ENCODE measurements around the gene ADARB2.

The ADARB2 gene

DNA sequence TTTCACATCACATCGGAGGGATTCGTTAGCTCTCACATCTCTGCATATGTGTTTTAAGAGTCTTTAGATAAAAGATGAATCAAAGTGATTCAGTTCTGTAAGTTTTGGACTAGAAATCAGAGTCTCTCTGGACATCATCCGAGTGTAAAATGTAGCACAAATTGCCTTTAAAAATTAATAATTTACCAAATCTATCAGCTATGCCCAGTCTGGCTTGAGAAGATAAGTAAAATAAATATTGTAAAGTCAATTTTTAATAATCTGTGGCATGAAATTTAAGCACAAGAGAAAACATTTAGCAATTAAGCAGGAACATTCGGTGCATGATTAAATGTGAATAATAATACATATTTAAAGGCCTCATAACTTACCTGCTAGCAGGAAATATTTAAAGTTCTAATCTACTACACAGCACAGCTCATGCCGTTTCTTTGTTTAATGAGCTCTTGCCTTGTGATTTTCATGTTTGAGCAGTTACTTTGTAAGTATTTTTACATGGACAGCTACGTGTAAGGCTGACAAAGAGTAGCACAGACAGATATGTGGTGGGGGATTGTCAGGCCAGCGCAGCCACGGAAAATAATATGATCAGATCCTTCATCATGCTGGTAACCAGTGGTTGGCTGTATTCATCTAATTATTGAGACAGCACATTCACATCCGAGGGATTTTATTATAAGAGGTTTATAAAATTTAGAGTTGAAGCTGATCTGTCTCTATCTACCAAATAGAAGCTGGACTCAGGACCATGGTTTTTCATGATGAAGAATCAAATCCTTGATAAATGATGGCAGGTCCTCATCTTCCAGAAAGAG, 317.3 kb downstream of the ADARB2 start:
- Histone ChIP-seq H3K4me1 (ENCODE audit: low read depth, poor library complexity, severe bottlenecking) (no peaks in the 10 kb centered on the region), H3K4me2 (no peak overlapping the region), H4K20me1 (ENCODE audit: insufficient read depth) (no peaks in the 10 kb centered on the region), H3K79me2 (ENCODE audit: insufficient read depth, low read depth) (no peaks in the 10 kb centered on the region), H3K27me3 (ENCODE audit: insufficient read depth, low read depth) (no peaks in the 10 kb centered on the region), H3K36me3 (ENCODE audit: insufficient read depth) (no peaks in the 10 kb centered on the region), H2AFZ (ENCODE audit: low read depth) (no peak overlapping the region), H3K4me3 (IDR thresholded peaks at IDR 0.05; ENCODE audit: insufficient read depth, low read depth, low read length) (no peak overlapping the region), H3K27ac (no peak overlapping the region), H3K9ac (no peak overlapping the region)
- TF ChIP-seq, protein P1, sequence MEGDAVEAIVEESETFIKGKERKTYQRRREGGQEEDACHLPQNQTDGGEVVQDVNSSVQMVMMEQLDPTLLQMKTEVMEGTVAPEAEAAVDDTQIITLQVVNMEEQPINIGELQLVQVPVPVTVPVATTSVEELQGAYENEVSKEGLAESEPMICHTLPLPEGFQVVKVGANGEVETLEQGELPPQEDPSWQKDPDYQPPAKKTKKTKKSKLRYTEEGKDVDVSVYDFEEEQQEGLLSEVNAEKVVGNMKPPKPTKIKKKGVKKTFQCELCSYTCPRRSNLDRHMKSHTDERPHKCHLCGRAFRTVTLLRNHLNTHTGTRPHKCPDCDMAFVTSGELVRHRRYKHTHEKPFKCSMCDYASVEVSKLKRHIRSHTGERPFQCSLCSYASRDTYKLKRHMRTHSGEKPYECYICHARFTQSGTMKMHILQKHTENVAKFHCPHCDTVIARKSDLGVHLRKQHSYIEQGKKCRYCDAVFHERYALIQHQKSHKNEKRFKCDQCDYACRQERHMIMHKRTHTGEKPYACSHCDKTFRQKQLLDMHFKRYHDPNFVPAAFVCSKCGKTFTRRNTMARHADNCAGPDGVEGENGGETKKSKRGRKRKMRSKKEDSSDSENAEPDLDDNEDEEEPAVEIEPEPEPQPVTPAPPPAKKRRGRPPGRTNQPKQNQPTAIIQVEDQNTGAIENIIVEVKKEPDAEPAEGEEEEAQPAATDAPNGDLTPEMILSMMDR (conservative IDR thresholded peaks at IDR 0.05; ENCODE audit: low read depth, low read length): no peak

GRCh38 chr10:1418031-1418550, 319.2 kb downstream of the ADARB2 start:
- H3K27me3 ChIP-seq (ENCODE audit: insufficient read depth, low read depth): no peaks in the 10 kb centered on the region
- H3K9ac ChIP-seq: no peak overlapping the region
- H3K4me3 ChIP-seq (IDR thresholded peaks at IDR 0.05; ENCODE audit: insufficient read depth, low read depth, low read length): no peak overlapping the region
- H3K36me3 ChIP-seq (ENCODE audit: insufficient read depth): no peaks in the 10 kb centered on the region
- no peaks in the 10 kb centered on the region for H4K20me1 ChIP-seq (ENCODE audit: insufficient read depth)
- TF ChIP-seq, protein P1 (conservative IDR thresholded peaks at IDR 0.05; ENCODE audit: low read depth, low read length): no peak
- no peak overlapping the region for H3K4me2 ChIP-seq
- no peak overlapping the region for H2AFZ ChIP-seq (ENCODE audit: low read depth)
- no peaks in the 10 kb centered on the region for H3K4me1 ChIP-seq (ENCODE audit: low read depth, poor library complexity, severe bottlenecking)
- H3K79me2 ChIP-seq (ENCODE audit: insufficient read depth, low read depth): no peaks in the 10 kb centered on the region
- no peak overlapping the region for H3K27ac ChIP-seq

DNA sequence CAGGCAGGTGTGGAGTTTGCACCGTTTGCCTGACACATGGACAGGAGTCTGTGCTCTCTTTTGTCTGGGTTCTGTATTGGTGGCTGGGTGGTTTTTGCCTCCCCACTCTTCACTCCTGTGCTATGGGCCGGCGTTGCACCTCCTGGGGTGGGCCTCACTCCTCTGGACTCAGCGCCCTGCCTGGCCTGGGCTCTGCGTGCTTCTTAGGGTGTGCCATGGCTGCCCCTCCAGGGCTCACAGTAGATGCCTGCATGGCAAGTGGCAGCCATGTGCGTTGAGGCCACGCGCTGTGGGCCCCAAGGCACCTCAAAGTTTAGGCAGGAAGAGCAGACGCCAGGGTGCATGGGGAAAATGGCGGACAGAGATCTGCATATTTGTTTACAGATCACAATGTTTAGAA, 319.8 kb downstream of the ADARB2 start:
- Histone ChIP-seq H3K9ac (no peak overlapping the region), H3K27me3 (ENCODE audit: insufficient read depth, low read depth) (no peaks in the 10 kb centered on the region), H3K4me2 (no peak overlapping the region), H3K36me3 (ENCODE audit: insufficient read depth) (no peaks in the 10 kb centered on the region), H4K20me1 (ENCODE audit: insufficient read depth) (no peaks in the 10 kb centered on the region), H3K4me1 (ENCODE audit: low read depth, poor library complexity, severe bottlenecking) (no peaks in the 10 kb centered on the region), H3K79me2 (ENCODE audit: insufficient read depth, low read depth) (no peaks in the 10 kb centered on the region), H3K4me3 (IDR thresholded peaks at IDR 0.05; ENCODE audit: insufficient read depth, low read depth, low read length) (no peak overlapping the region), H3K27ac (no peak overlapping the region), H2AFZ (ENCODE audit: low read depth) (no peak overlapping the region)
- TF ChIP-seq, protein P1 (conservative IDR thresholded peaks at IDR 0.05; ENCODE audit: low read depth, low read length): no peak

DNA sequence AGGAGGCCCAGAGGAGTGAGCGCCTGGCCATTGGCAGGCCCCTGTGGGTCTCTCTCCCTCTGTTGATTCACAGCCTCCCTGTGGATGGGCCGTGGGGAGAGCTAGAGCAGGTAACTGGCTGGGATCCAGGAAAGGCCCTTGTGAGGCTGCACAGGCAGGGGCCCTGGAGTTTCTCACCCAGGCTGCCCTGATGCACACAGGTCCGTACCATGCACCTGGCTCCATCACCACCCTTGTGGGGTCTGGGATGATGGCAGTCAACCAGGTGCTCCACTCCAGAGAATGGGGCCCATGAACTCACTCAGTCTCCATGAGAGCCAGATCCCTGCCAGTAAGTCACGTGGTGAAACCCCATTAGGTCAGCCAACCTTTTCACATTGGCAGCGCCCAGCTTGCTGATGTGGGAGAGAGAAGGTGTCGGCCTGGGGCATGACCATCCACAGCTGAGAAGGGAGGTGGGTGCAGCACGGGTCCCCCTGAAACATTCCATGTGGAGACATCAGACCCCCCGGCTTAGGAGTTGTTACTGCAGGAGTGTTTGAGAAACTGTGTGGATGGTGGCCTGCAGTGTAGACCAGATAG, 320.8 kb downstream of the ADARB2 start:
- no peaks in the 10 kb centered on the region for H3K79me2 ChIP-seq (ENCODE audit: insufficient read depth, low read depth)
- no peaks in the 10 kb centered on the region for H3K36me3 ChIP-seq (ENCODE audit: insufficient read depth)
- H3K4me3 ChIP-seq (IDR thresholded peaks at IDR 0.05; ENCODE audit: insufficient read depth, low read depth, low read length): no peak overlapping the region
- no peaks in the 10 kb centered on the region for H3K27me3 ChIP-seq (ENCODE audit: insufficient read depth, low read depth)
- no peak overlapping the region for H3K4me2 ChIP-seq
- H4K20me1 ChIP-seq (ENCODE audit: insufficient read depth): no peaks in the 10 kb centered on the region
- no peaks in the 10 kb centered on the region for H3K4me1 ChIP-seq (ENCODE audit: low read depth, poor library complexity, severe bottlenecking)
- no peak overlapping the region for H2AFZ ChIP-seq (ENCODE audit: low read depth)
- TF ChIP-seq, protein P1 (conservative IDR thresholded peaks at IDR 0.05; ENCODE audit: low read depth, low read length): no peak
- no peak overlapping the region for H3K27ac ChIP-seq
- no peak overlapping the region for H3K9ac ChIP-seq
